ENCODE results near the gene CDV3.

Gene CDV3

GRCh38 chr3:133592843-133593242 is 19.4 kb downstream of the CDV3 start:
- no peak for TF ChIP-seq CTCF (IDR thresholded peaks at IDR 0.05; ENCODE audit: low read depth, low read length)
- H3K4me3 ChIP-seq (ENCODE audit: low read depth, low read length) = no peak overlapping the region

- H3K4me3 ChIP-seq (ENCODE audit: low read depth, low read length) = no peak overlapping the region
- no peak for TF ChIP-seq CTCF (IDR thresholded peaks at IDR 0.05; ENCODE audit: low read depth, low read length)
These were observed 19.8 kb downstream of the CDV3 start for GRCh38 chr3:133593243-133593642.

GRCh38 chr3:133595341-133595740 is 21.9 kb downstream of the CDV3 start:
- no peak overlapping the region for H3K4me3 ChIP-seq (ENCODE audit: low read depth, low read length)
- no peak for TF ChIP-seq CTCF (IDR thresholded peaks at IDR 0.05; ENCODE audit: low read depth, low read length)

GRCh38 chr3:133598405-133598804 is 24.9 kb downstream of the CDV3 start:
- TF ChIP-seq CTCF (IDR thresholded peaks at IDR 0.05; ENCODE audit: low read depth, low read length) = no peak
- no peak overlapping the region for H3K4me3 ChIP-seq (ENCODE audit: low read depth, low read length)

GRCh38 chr3:133599280-133599679 is 25.8 kb downstream of the CDV3 start:
- no peak overlapping the region for H3K4me3 ChIP-seq (ENCODE audit: low read depth, low read length)
- no peak for TF ChIP-seq CTCF (IDR thresholded peaks at IDR 0.05; ENCODE audit: low read depth, low read length)

- TF ChIP-seq CTCF (IDR thresholded peaks at IDR 0.05; ENCODE audit: low read depth, low read length) = no peak
- no peak overlapping the region for H3K4me3 ChIP-seq (ENCODE audit: low read depth, low read length)
These were observed 27.1 kb downstream of the CDV3 start for GRCh38 chr3:133600572-133601081.

GRCh38 chr3:133606342-133606741 is 32.9 kb downstream of the CDV3 start:
- TF ChIP-seq CTCF (IDR thresholded peaks at IDR 0.05; ENCODE audit: low read depth, low read length) = no peak
- H3K4me3 ChIP-seq (ENCODE audit: low read depth, low read length) = no peak overlapping the region
